ENCODE results near the gene CYP17A1.
"Not testable (repeated sequence)": the region's sequence is repeated elsewhere in the genome, so short reads cannot be mapped to it uniquely, and the experiment has no call there.

Gene CYP17A1

DNA sequence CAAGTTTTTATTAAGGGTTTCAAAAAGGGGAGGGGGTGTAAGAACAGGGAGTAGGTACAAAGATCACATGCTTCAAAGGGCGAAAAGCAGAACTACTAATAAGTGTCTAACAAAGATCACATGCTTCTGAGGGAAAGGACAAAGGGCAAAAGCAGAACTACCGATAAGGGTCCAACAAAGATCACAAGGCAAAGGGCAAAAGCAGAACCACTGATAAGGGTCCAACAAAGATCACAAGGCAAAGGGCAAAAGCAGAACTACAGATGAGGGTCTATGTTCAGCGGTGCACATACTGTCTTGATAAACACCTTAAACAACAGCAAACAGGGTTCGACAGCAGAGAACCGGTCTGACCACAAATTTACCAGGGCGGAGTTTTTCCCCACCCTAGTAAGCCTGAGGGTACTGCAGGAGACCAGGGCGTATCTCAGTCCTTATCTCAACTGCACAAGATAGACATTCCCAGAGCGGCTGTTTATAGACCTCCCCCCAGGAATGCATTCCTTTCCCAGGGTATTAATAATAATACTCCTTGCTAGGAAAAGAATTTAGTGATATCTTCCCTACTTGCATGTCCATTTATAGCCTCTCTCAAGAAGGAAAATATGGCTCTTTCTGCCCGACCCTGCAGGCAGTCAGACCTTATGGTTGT is 1.2 kb upstream of the CYP17A1 start:
- not testable (repeated sequence) for DNase-seq (ENCODE audit: low read depth, low spot score)

DNA sequence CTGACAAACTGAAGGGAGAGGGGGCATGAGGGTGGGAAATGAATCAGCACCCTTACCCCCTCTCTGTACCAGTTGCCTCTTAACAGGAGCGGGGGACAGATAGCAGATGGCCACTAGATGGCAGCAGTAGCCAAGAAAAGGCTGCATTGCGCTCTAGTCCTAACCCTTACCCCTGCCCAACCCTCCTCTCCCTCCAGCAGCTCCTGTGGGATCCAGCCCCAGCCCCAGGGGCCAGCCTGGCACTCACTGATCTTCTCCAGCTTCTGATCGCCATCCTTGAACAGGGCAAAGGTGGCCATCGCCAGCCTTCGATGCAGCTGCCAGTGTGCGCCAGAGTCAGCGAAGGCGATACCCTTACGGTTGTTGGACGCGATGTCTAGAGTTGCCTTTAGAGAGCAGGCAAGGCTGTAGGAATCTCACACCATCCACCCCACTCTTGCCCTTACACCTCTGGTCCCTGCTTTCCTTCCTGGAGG is 2.2 kb downstream of the CYP17A1 start:
- peak; percentile 47 for DNase-seq (ENCODE audit: low read depth, low spot score)

DNA sequence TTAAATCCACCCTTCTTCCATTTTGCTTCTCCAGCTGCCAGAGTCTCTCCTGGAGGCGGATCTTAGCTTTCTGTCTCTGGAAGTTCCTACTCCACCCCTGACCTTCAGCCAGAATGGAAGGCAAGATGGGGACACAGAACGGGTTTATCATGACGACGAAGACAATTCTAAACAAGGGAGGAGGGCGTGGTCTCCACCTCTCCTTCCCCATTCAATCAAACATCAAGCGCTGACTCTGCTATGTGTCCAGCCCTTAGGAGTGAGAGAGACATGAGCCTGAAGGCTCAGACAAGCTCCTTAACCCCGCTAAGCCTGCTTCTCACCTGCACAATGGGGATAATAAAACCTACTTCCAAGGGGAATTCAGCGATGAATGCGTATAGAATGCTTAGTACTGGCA is 3.1 kb downstream of the CYP17A1 start:
- no peak for DNase-seq (ENCODE audit: low read depth, low spot score)

DNA sequence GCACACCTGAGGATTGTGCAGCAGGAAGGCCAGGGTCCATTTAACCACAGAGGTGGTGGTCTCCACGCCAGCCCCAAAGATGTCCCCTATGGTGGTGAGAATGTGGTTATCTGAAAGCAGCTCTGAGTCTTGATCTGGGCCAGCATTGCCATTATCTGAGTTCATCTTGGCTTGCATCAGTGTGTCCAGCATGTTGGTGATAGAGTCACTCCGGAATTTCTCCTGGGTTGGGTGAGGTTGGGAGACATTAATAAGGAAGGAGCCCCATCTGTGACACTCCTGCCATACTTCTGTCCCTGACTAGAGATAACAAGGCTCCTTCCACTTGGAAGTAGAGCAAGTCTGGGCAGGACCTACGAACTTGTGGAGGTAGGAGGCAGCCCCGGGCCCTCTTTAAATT is 4.2 kb downstream of the CYP17A1 start:
- DNase-seq (ENCODE audit: low read depth, low spot score): no peak

DNA sequence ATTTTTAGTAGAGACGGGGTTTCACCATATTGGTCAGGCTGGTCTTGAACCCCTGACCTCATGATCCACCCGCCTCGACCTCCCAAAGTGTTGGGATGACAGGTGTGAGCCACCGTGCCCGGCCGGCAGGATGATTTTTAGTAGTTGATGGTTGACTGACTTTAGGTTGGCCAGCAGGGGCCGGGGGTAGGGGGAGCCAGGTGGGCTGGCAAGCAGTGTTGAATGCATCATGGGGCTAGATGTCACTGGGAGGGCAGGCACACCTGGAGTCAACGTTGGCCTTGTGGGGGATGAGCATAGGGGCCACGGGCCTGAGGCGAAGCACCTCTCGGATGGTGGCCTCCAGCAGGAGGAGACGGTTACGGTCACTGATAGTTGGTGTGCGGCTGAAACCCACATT is 5.0 kb downstream of the CYP17A1 start:
- no peak for DNase-seq (ENCODE audit: low read depth, low spot score)

DNA sequence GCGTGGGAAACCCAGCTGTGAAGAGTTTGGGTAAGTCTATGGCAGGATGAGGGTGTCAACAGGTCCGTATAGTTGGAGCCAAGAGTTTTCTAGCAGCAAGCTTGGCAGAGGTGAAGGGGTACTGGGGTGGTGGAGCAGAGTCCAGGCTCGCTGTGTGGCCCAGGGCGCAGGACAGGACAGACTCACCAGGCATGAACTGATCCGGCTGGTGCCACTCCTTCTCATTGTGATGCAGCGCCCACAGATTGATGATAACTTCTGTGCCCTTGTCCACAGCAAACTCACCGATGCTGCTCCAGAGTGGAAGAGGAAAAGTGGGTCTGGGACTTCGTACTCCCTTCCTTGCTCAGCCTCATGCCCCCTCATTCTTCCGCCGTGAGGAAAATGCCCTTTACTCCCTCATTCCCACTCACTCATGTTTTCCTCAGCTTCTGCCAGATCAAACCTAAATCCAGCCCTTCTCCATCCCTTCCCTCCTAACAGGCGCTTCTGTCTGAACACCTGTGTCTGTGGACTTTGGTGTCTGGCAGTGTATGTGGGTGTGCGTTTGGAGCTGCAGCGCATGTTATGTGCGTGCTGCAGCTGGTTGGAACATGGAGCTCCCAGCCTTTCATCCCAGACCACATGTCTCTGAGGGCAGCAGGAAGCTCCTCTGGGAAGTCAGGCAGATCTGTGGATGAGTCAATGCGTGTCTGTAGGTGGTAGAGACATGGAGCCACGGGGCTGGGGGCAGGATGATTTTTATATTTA is 5.7 kb downstream of the CYP17A1 start:
- DNase-seq (ENCODE audit: low read depth, low spot score): no peak

DNA sequence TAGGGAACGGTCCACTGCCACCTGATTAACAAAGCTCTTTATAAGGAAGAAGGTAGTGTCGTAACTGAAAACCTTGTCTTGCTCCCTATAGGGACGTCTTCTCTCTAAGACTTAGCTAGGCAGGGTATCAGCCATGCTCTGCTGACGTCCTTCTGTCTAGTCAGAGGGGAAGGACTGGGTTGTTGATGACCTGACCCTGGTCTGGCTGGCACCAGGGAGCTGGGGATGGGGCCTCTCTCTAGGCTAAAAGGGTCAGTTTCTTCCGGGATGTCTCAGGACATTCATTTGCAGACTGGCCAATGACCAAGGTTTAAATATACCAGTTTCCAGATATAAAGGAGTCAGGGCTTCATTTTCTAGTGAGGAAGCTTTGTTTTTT is 9.6 kb downstream of the CYP17A1 start:
- no peak for DNase-seq (ENCODE audit: low read depth, low spot score)

DNA sequence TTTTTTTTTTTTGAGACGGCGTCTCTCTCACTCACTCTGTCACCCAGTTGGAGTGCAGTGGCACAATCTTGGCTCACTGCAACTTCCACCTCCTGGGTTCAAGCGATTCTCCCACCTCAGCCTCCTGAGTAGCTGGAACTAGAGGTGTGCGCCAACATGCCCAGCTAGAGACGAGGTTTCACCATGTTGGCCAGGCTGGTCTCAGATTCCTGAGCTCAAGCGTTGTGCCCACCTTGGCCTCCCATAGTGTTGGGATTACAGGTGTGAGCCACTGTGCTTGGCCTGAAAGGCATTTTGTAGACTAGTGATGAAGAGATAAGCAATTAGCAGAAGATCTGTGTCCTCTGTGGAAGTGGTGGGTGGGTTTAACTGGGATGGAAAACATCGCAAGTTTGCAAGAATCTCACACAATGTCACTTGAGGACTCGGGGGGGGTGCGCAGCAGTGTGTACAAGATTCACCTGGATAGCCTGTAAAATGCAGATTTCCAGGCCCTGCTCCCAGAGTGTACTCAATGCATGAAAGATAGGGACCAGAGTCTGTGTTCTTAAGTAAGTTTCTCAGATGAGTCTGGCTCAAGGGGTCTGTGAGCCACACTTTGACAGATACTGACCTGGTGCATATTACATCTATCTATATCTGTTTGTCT is 10.9 kb downstream of the CYP17A1 start:
- DNase-seq (ENCODE audit: low read depth, low spot score): no peak

DNA sequence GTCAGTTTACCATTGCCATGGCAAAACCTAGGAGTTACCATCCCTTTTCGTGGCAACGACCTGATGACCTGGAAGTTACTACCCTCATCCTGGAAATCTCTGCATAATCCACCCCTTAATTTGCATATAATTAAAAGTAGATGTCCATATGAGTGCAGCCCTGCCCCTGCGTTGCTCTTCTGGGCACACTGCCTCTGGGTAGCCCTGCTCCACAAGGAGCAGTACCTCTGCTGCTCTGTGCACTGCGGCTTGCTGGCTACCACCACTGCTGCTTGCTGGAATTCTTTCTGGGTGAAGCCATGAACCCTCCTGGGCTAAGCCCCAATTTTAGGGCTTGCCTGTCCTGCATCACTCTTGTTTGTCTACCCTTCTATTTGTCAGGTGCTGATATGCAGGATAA is 12.5 kb downstream of the CYP17A1 start:
- no peak for DNase-seq (ENCODE audit: low read depth, low spot score)

DNA sequence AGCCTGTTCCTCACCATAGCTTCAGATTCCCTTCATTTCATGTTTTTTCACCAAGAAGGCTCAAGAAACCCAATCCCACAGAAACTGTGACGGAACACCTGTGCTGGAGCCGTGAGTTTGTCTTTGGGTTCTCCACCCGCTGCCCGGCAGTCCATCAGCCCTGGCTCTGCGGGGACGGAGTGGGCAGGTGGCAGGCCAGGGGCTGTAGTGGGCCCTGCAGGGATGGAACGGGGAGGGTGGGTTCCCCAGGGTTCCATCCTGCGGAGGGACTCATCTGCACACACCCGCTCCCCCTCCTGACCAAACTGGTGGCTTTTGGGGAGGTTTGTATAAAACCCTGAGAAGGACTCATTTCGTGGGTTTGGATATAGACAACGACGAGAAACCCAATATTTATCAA is 15.0 kb downstream of the CYP17A1 start:
- no peak for DNase-seq (ENCODE audit: low read depth, low spot score)

DNA sequence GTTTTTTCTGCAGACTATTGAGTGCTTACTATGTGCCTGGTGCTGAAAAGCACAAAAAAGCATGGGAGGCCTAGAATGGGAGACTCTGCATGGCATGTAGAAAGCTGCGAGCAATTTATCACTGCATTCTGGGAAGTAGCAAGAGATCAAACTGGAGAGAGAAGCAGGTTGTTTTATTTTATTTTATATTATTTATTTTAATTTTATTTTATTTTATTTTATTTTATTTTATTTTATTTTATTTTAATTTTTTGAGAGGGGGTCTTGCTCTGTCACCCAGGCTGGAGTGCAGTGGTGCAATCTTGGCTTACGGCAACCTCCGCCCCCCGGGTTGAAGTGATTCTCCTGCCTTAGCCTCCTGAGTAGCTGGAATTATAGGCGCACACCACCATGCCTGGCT is 17.2 kb downstream of the CYP17A1 start:
- not testable (repeated sequence) for DNase-seq (ENCODE audit: low read depth, low spot score)

DNA sequence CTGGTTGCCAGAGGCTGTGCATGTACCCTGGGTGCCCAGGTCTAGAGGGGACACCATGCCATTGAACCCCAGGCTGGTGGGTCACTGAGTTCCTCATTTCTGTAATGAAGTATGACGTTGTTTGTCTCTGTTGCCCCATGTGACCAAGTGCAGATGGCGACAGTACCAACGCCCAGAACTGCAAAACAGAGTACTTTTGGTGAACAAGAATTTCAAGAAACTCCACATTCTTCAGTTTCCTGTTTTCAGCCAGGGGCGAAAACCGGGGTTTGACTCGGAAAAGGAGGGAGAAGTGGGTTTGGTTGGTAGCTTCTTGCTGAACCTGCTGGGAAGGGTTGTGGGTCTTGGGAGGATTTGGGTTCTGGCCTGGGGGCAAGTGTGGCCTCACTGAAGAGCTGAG is 18.2 kb downstream of the CYP17A1 start:
- no peak for DNase-seq (ENCODE audit: low read depth, low spot score)

DNA sequence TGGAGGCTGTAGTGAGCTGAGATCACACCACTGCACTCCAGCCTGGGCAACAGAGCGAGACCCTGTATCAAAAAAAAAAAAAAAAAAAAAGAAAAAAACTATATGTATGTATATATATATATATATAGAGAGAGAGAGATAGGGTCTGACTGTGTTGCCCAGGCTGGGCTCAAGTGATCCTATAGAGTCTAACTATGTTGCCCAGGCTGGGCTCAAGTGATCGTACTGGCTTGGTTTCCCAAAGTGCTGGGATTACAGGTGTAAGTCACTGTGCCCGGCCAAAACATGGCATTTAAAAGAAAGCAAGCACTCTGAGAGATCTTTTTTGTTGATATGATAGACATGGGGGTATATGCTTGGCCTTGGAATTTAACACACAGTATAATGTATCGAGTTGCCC is 20.0 kb downstream of the CYP17A1 start:
- no peak for DNase-seq (ENCODE audit: low read depth, low spot score)

DNA sequence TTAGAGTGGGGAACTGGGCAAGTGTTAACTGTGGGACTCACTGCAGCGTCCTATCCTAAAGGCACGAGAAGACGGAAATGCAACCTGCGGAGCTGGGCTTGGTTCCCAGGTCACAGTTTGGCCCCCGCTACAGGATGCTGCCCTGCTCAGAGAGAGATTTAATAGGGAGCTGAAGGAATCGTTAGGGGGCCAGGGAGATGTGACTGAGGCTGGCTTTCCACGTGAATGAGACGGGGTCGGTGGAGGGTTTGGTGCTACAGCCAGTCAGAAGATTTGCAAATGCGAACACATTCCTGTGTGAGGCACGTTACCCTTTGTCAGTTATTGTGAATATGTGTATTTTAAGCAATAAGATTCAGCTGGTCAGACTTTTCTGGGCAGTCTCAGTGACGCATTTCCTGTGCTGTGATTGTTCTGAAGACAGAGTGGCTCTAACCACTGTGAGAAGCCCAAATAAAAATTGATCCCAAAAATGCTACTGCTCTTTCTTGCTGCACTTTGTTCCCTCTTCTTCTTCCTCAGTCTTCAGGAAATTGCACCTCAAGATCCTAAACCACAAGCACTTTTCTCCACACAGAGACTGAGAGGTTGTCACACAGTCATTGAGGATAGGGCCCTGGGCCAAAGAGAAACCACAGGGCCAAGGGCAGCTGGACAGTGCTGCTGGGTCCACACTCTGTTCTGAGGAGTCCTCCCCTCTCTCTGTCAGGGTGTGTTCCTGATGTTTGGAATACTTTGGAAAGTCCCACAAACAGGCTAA is 21.2 kb downstream of the CYP17A1 start:
- DNase-seq (ENCODE audit: low read depth, low spot score): no peak

DNA sequence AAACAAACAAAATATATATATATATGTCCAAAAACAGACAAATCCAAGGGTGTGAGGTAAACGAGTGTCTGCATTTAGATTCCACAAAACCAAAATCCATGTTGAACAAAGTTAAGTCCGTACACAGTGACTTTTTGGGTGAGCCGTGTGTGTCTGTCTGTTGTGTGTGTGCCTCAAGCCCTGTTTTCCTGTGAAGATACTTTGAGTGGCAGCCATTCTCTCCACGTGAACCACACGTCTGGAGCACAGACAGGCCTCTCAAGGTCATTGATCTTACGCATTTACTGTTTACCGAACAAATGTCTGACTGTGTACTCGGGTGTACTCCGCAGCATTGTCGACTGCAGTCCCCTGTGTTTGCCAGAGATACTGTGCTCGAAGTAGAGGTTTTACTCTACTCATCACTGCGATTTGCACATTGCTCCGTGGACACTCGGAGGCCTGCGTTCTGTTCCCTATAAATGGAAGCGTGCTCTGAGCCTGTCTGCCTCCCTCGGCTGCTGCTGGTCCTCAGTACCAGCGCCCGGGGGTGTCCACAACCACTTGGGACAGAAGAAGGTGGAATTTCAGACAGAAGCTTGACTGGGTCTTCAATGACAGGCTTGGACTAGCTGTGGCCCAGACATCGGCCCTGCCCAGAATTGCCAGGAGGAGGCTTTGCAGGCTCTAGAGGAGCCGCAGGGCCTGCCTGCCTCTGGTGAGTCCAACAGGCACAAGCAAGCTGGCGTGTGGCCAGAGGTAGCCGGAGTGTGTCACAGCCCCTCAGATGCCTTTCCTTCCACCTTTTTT is 22.1 kb downstream of the CYP17A1 start:
- no peak for DNase-seq (ENCODE audit: low read depth, low spot score)

DNA sequence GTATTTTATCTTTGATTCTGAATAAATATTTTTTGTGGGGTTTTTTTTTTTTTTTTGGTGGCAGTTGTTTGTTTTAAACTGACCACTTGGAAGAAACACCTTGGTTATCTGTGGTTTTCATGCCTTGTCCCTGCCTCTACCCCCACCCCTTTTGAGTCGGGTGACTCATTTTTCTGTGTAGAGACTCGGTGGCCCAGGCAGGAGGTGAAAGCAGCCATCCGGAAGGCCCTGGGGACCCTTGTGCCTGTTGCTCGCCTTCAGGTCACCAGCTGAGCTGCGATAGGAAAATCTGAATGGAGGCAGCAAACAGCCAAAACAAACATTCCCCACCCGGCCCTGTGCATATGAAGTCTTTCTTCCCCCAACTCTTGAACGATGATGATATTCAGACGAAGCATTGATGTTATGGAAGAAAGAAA is 22.8 kb downstream of the CYP17A1 start:
- no peak for DNase-seq (ENCODE audit: low read depth, low spot score)

DNA sequence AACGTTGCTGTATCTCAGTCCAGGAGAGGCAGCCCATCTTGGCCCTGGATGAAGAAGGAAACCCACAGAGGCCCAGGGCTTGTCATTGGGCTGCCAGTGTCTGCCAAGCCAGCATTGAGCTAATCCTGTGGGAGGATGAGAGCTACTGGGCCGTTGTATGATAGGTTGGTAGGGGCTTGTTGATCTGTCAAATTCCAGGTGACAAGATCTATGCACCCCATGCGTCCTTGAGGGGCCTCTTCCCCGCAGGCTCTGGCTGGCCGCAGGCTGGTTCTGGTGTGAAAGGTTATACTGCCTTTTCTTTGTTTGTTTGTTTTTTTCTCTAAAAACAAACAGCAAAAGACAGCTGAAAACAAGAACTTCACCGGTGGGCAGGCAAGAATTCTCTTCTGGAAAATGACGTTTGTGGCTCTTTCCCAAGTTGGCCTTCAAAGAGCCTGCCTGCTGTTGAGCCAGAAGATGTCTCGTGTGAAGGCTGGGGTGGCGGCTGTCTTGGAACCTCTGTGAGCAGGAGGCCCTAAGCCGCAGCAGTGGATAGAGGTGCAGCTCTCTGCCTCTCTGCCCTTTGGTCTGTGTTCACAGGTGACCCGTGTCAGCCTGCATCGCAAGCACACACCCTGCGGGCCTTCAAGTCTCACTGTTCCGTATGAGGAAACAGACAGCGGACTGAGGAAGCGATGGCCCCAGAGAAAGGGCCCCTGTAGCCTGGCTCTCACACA is 23.3 kb downstream of the CYP17A1 start:
- DNase-seq (ENCODE audit: low read depth, low spot score): no peak

DNA sequence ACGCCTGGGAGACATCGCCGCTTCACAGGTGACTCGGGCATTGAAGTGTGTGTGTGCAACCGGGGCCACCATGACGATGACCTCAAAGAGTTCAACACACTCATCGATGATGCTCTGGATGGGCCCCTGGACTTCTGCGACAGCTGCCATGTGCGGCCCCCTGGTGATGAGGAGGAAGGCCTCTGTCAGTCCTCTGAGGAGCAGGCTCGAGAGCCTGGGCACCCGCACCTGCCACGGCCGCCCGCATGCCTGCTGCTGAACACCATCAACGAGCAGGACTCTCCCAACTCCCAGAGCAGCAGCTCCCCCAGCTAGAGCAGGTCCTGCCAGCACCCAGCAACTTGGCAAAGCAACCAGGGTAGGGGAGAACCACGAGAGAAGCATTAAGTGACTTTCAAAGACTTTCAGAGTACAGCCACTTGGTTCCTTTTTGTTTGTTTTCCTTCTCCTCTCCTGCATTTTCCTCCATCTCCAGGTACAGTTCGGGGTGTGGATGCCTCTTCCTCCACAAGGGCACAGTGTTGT is 24.1 kb downstream of the CYP17A1 start:
- DNase-seq (ENCODE audit: low read depth, low spot score): no peak

DNA sequence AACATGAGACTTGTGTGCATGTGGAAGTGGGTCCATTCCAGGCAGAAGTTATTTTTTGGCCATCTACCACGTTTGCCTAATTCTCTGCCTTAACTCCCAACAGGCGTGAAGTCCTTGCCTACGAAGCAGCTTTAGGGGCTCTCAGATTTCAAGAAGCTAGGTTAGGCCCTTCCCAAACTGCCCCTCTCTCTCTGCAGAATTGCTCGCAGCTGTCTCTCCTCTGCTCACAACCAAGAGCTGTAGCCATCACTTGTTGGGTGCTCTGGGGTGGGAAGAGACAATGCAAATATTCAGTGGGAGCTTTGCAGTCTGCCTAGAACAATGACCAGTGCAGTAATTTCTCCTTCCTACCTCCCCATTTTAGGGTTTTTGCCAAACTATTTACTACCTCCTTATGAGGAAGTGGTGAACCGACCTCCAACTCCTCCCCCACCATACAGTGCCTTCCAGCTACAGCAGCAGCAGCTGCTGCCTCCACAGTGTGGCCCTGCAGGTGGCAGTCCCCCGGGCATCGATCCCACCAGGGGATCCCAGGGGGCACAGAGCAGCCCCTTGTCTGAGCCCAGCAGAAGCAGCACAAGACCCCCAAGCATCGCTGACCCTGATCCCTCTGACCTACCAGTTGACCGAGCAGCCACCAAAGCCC is 24.9 kb downstream of the CYP17A1 start:
- no peak for DNase-seq (ENCODE audit: low read depth, low spot score)

DNA sequence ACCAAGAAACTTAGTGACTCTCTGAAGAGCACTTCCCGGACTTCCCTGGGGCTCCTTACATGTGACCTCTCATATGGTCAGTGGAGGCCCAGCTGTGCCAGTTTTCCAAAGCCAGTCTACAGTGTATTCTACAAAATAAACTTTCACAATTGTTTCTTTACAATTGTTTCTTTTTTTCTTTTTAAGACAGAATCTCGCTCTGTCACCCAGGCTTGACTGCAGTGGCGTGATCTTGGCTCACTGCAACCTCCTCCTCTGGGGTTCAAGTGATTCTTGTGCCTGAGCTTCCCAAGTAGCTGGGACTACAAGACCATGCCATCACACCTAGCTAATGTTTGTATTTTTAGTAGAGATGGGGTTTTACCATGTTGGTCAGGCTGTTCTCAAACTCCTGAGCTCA is 25.9 kb downstream of the CYP17A1 start:
- no peak for DNase-seq (ENCODE audit: low read depth, low spot score)
